Measurements from ENCODE around the gene GSC.
"Not testable (repeated sequence)": the region's sequence is repeated elsewhere in the genome, so short reads cannot be mapped to it uniquely, and the experiment has no call there.

Gene GSC

GRCh38 chr14:94769391-94770250 is at the start of gene GSC:
Gene GSC, minus strand, starts transcription at chr14:94770113. Its CDS starts 98 bp downstream, at chr14:94770015.
- DNase-seq = no peak

- no peak for DNase-seq
Observed at GRCh38 chr14:94819531-94819930, 49.6 kb upstream of the GSC start.

GRCh38 chr14:94816113-94816512 is 46.2 kb upstream of the GSC start:
- DNase-seq = no peak

GRCh38 chr14:94805680-94806288 is 35.9 kb upstream of the GSC start:
- DNase-seq = no peak

- no peak for DNase-seq
Observed at GRCh38 chr14:94801225-94801624, 31.3 kb upstream of the GSC start.

- not testable (repeated sequence) for DNase-seq
Observed at GRCh38 chr14:94800764-94801163, 30.9 kb upstream of the GSC start.

GRCh38 chr14:94797887-94798286 is 28.0 kb upstream of the GSC start:
- DNase-seq = no peak

GRCh38 chr14:94796278-94796677 is 26.4 kb upstream of the GSC start:
- DNase-seq = no peak

GRCh38 chr14:94795372-94795771 is 25.5 kb upstream of the GSC start:
- DNase-seq = no peak

GRCh38 chr14:94793901-94794300 is 24.0 kb upstream of the GSC start:
- no peak for DNase-seq

GRCh38 chr14:94787655-94788054 is 17.7 kb upstream of the GSC start:
- no peak for DNase-seq

- DNase-seq = no peak
Observed at GRCh38 chr14:94787092-94787491, 17.2 kb upstream of the GSC start.

GRCh38 chr14:94780536-94781399 is 10.9 kb upstream of the GSC start:
- DNase-seq = no peak

- DNase-seq = no peak
Observed at GRCh38 chr14:94779713-94780112, 9.8 kb upstream of the GSC start.

- DNase-seq = no peak
Observed at GRCh38 chr14:94775871-94776210, 5.9 kb upstream of the GSC start.

GRCh38 chr14:94775091-94775870 is 5.4 kb upstream of the GSC start:
- DNase-seq = no peak

- no peak for DNase-seq
Observed at GRCh38 chr14:94774344-94775090, 4.6 kb upstream of the GSC start.

- DNase-seq = no peak
Observed at GRCh38 chr14:94773655-94774343, 3.9 kb upstream of the GSC start.

- no peak for DNase-seq
Observed at GRCh38 chr14:94773061-94773648, 3.2 kb upstream of the GSC start.

GRCh38 chr14:94772548-94772947 is 2.6 kb upstream of the GSC start:
- no peak for DNase-seq

- no peak for DNase-seq
Observed at GRCh38 chr14:94771906-94772490, 2.1 kb upstream of the GSC start.

Data from NCI-H2081 (cell line).